ENCODE data around the gene VWA5A. TPM values are rescaled to one million over a fixed set of nuclear protein-coding genes. Genes with fewer than 3 reads are reported as not detected.

The VWA5A gene
- total RNA-seq, result 11.0 TPM

DNA sequence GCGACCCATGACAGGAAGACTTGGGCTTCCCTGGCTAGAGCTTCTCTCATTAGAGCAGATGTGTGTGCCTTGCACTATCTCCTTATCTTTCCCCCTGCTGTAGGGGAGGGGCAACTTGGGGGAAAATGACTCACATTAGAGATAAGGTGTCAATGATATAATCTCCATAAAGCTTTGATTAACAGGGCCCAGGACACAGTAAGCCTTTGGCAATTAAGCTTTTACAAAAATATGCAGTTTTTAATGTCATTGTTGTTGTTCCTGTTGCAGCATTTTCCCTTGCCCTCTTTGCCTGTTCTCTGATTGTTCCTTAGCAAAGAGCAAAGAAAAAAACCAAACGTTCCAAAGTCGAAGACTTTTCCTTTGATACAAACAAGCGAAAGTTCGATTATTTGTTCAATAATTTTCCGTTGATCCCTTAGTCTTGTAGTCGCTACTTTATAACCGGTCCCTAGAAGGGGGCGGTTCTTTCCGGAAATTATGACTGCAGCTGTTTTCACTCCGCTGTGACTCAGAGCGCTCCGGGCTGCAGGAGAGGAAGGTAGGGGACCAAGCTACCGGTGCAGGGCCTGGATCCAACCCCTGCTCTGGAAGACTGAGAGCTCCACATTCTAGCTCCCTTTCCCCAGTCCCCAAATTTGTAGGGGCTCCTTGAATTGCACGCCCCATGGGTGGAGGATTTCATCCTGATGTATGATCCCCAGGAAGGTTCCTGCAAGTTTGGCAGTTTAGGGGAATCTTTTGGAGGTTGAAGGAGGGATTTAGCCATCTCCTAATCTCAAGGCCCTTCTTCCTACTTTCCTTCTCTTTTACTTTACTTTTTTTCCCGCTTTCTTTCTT is at the start of gene VWA5A:
VWA5A (plus strand) TSS at position 509 of the 840 bp plus-strand sequence. CDS start 2,062 bp downstream, outside the sequence.
- FAIRE-seq, result no peak

GRCh38 chr11:124068601-124069110 is 46.6 kb upstream of the VWA5A start:
- no peak for DNase-seq (ENCODE audit: low spot score in 2 of 2)
- FAIRE-seq, result no peak

More for the DNA sequence above, at the start of gene VWA5A:
- peak in 1 of 2 donors; percentile 51 for DNase-seq (ENCODE audit: low spot score in 2 of 2)

GRCh38 chr11:124069429-124070401 is 45.5 kb upstream of the VWA5A start:
- DNase-seq (ENCODE audit: low spot score in 2 of 2), result no peak
- FAIRE-seq, result no peak

- FAIRE-seq, result peak; percentile 75
- peak; percentile 29 to 45 for DNase-seq (ENCODE audit: low spot score in 2 of 2)
Measured at GRCh38 chr11:124070915-124071622, 44.2 kb upstream of the VWA5A start.

DNA sequence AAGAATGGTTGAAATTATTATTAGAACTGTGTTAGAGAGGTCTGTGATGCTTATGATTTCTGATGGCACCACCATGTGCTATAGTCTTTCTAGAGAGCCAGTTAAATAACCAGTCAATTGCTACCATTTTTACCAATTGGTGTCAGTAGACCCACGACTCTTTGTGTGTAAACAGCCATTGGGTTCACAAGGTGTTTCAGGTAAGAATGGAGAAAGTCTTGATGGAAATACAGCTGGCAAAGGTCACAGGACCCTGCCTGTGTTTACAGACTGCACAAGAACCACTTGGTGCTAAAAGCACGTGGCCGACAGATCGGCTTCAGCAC is 43.7 kb upstream of the VWA5A start:
- FAIRE-seq, result no peak
- DNase-seq (ENCODE audit: low spot score in 2 of 2), result no peak

DNA sequence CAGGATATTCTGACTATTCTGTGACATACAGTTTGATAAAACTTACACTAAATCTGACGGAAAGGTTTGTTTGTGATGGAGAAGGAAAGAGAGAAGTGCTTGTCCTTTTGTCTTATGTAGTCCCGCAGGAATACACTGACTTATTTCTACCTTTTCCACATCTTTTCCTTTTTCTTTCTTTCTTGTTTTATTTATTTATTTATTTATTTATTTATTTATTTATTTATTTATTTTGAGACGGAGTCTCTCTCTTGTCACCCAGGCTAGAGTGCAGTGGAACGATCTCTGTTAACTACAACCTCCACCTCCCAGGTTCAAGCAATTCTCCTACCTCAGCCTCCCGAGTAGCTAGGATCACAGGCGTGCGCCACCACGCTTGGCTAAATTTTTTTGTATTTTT is 43.1 kb upstream of the VWA5A start:
- no peak for FAIRE-seq
- no peak for DNase-seq (ENCODE audit: low spot score in 2 of 2)

DNA sequence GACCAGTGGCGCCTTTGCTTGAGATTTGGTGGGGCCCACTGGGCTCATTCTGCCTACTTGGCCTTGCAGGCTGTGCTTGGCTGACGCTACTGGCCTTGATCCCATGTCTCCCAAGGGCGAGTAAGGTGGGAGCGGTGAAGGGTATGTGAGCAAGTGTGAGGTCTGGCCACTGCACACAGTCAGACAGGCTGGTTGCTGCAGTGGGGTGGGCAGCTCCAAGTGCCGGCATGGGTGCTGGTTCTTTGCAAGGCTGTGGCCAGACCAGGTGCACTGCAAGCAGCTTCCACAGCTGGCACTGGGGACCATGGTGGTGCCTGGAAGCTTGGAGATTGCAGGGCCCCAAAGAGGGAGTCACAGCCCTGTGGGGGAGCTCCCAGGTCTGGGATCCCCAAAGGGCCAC is 40.7 kb upstream of the VWA5A start:
- no peak for FAIRE-seq
- DNase-seq (ENCODE audit: low spot score in 2 of 2), result no peak

- FAIRE-seq (no peak), DNase-seq (ENCODE audit: low spot score in 2 of 2) (no peak)
Measured at GRCh38 chr11:124075492-124075840, 39.8 kb upstream of the VWA5A start.

DNA sequence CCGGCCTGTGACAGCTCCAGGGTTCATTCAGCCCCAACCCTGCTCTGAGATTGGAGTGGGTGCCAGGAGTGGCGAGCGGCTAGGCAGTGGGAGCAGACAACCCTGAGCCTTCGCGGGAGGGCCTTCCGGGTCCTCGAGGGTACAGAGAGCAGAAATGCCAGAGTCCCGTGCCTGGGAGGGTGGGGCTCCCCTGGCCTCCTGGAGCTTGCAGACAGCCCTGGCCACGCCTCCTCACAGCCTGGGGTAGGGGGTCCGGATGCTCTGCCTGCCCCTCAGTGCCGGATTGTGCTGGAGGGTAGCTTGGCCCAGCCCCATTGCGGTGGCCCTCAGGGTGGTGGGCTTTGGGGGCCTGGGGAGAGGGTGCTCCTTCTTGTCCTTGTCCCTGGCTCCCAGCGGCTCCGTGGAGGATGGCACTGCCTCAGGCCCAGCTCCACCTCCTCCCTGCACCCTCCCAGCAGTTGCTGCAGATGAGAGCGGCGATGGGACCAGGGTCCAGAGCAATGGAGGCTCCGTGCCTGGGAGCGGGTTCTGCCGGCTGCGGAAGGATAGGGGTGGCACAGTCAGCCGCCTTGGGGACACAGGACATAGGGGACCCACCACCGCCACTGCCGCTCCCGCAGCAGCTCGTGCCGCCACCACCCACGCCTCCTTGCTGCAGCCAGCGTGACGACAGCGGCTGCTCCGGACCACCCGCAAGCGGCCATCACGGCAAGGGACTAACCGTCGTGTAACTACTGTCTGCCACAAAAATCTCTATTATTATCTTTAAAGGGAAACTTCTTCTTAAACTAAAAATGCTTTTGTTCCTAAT is 39.2 kb upstream of the VWA5A start:
- DNase-seq (ENCODE audit: low spot score in 2 of 2), result peak in 1 of 2 donors; percentile 24
- no peak for FAIRE-seq

- peak; percentile 31 for FAIRE-seq
- DNase-seq (ENCODE audit: low spot score in 2 of 2), result no peak
Measured at GRCh38 chr11:124077266-124077665, 38.0 kb upstream of the VWA5A start.

GRCh38 chr11:124078591-124078990 is 36.7 kb upstream of the VWA5A start:
- FAIRE-seq, result no peak
- no peak for DNase-seq (ENCODE audit: low spot score in 2 of 2)

GRCh38 chr11:124079631-124080326 is 35.5 kb upstream of the VWA5A start:
- DNase-seq (ENCODE audit: low spot score in 2 of 2) (no peak), FAIRE-seq (no peak)

GRCh38 chr11:124080327-124081001 is 34.8 kb upstream of the VWA5A start:
- no peak for FAIRE-seq

GRCh38 chr11:124081483-124081882 is 33.8 kb upstream of the VWA5A start:
- FAIRE-seq, result no peak
- no peak for DNase-seq (ENCODE audit: low spot score in 2 of 2)

More at GRCh38 chr11:124080327-124081001, 34.8 kb upstream of the VWA5A start:
- DNase-seq (ENCODE audit: low spot score in 2 of 2), result no peak

DNA sequence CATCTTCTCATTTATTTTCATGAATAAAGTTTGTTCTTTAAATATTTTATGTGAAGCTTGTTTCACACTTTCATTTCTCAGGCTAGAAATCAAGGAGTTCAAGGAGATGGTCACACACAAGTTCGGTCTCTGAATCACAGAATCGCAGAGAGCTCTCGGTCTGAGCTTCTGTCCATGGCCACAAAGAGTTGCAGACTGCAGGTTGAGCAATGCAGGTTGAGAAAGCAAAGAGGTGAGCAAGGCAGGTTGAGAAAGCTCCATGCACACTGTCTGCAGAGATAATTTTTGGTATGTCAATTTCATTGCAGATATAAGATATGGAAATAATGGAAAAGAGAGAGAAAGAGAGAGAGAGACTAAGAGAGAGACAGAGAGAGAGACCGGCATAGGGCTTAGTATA is 32.9 kb upstream of the VWA5A start:
- FAIRE-seq (no peak), DNase-seq (ENCODE audit: low spot score in 2 of 2) (no peak)

DNA sequence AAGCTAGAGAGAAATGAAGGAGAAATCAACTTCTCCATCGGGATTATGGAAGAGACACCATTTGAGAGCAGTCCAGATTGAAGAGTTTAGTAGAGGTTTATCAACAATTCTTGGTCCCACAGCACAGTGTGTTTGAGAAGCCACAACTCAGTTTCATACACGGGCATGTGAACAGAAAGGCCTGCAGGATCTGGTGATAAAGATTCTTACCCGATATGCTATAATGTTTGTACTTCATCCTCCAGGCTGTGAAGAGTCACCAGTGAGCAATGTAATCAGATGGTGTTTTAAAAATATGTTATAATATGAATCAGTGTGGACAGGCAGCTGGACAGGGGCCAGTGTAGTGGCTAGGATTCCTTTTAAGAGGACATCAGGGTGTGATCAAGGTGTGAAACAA is 29.7 kb upstream of the VWA5A start:
- no peak for FAIRE-seq
- DNase-seq (ENCODE audit: low spot score in 2 of 2), result no peak

DNA sequence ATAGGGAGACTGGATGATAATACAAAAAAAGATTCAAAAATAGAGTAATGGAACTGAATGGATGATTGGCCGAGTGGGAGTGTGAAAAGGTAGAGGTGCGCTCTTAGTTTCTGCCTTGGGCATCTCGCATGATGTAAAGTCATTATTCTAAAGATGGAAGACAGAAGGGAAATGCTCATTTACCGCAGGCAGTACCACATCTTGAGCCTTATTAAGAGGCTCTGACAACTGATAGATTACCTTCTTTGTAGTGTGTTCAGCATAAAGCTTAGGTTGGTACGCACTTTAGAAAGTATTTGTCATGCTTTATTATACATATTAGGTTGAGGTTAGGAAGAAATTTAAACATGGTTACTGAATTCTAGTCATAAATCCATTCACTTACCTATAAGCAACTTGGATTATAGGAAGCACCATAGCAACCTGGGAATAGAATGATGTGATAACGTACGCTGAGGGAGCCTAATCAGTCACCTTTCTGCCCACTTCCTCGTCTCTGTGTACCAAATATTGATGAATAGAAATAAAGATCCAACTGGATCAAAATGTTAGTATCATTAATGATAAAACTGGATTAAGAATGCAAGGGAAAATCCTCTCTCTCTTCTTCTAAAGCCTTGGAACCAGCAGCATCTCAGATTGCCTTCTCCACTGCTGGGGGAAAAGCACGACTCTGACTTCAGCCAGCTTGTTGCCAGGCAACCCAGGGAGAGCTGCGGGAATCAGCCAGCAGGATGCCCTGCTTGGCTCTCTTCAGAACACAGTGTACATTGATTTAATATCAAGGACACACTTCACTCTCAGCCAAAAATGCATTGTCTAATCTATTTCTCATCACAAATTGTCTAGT is 29.0 kb upstream of the VWA5A start:
- FAIRE-seq (no peak), DNase-seq (ENCODE audit: low spot score in 2 of 2) (peak in 1 of 2 donors; percentile 22)

GRCh38 chr11:124090996-124091395 is 24.3 kb upstream of the VWA5A start:
- no peak for DNase-seq (ENCODE audit: low spot score in 2 of 2)
- FAIRE-seq, result no peak

Data from frontal cortex (tissue), 4 donors.